GM18909 (cell line): ENCODE results near the gene PRDM16.

ENCODE experiments used
- ATAC-seq: cut with Tn5 transposase; IDR thresholded peaks from one replicate; pipeline ENCODE4 v1.9.1; 2021; ENCODE audit warnings: mild to moderate bottlenecking; ENCODE audit not compliant: unreplicated experiment, poor library complexity

The PRDM16 gene

GRCh38 chr1:3244927-3245315 lies 175.9 kb downstream of the PRDM16 start:
- no peak for ATAC-seq

- ATAC-seq: no peak
Observed at GRCh38 chr1:3245344-3245743, 176.3 kb downstream of the PRDM16 start.

GRCh38 chr1:3245768-3246167 lies 176.8 kb downstream of the PRDM16 start:
- no peak for ATAC-seq

- no peak for ATAC-seq
Observed at GRCh38 chr1:3246251-3246650, 177.2 kb downstream of the PRDM16 start.

- ATAC-seq: no peak
Observed at GRCh38 chr1:3247521-3248121, 178.6 kb downstream of the PRDM16 start.

GRCh38 chr1:3248155-3249141 lies 179.4 kb downstream of the PRDM16 start:
- no peak for ATAC-seq

- no peak for ATAC-seq
Observed at GRCh38 chr1:3249231-3249630, 180.2 kb downstream of the PRDM16 start.

- ATAC-seq: no peak
Observed at GRCh38 chr1:3249631-3250501, 180.9 kb downstream of the PRDM16 start.

- ATAC-seq: no peak
Observed at GRCh38 chr1:3250624-3251023, 181.6 kb downstream of the PRDM16 start.

- ATAC-seq: no peak
Observed at GRCh38 chr1:3251099-3251806, 182.2 kb downstream of the PRDM16 start.

- ATAC-seq: no peak
Observed at GRCh38 chr1:3251807-3252428, 182.9 kb downstream of the PRDM16 start.

GRCh38 chr1:3255680-3256079 lies 186.7 kb downstream of the PRDM16 start:
- no peak for ATAC-seq

- ATAC-seq: no peak
Observed at GRCh38 chr1:3257788-3258187, 188.8 kb downstream of the PRDM16 start.

- no peak for ATAC-seq
Observed at GRCh38 chr1:3258386-3259003, 189.5 kb downstream of the PRDM16 start.

- ATAC-seq: no peak
Observed at GRCh38 chr1:3259020-3259419, 190.0 kb downstream of the PRDM16 start.

GRCh38 chr1:3261007-3261968 lies 192.3 kb downstream of the PRDM16 start:
- no peak for ATAC-seq

- no peak for ATAC-seq
Observed at GRCh38 chr1:3261969-3262579, 193.1 kb downstream of the PRDM16 start.
